Mammary epithelial cell (primary cell): ENCODE measurements around the gene VPS45.

Source experiments
- CTCF ChIP-seq, 2 donors: IDR thresholded peaks in 1 of 2; conservative IDR thresholded peaks in 1 of 2; 2 replicates each; pipeline ENCODE4 v1.5.1; 2011 to 2012; ENCODE audit warnings: inconsistent platforms in 2 of 2, low read length in 2 of 2, mild to moderate bottlenecking in 2 of 2, control low read depth in 1 of 2, low read depth in 1 of 2; ENCODE audit not compliant: insufficient read depth in 1 of 2; ENCODE audit errors: extremely low read depth in 1 of 2
- EZH2 ChIP-seq: IDR thresholded peaks from 2 replicates; pipeline ENCODE4 v1.6.1; 2012; ENCODE audit warnings: low read length, inconsistent platforms, borderline replicate concordance

- no peak for TF ChIP-seq CTCF (conservative IDR thresholded peaks at IDR 0.05 in 1 of 2, IDR thresholded peaks at IDR 0.05 in 1 of 2; ENCODE audit: extremely low read depth in 1 of 2, insufficient read depth in 1 of 2, low read depth in 1 of 2, low read length in 2 of 2)
- no peak for TF ChIP-seq EZH2
Observed at GRCh38 chr1:150179867-150180266, 112.3 kb downstream of the VPS45 start.
